ENCODE data around the gene ADAT1. TPM values are rescaled to one million over a fixed set of nuclear protein-coding genes. Genes with fewer than 3 reads are reported as not detected.

The ADAT1 gene
- total RNA-seq, 2 experiments from 2014 or later, result 46.7 to 47.6 TPM

GRCh38 chr16:75578212-75578611 is 44.9 kb downstream of the ADAT1 start:
- TF ChIP-seq CTCF (IDR thresholded peaks at IDR 0.05), result no peak
- POLR2A ChIA-PET, result no interaction called here
- Mint-ChIP-seq H3K27ac (no peak overlapping the region), H3K4me1 (ENCODE audit: low read depth) (peaks cover 24% of the 10 kb centered on the region), H3K9me3 (no peaks in the 10 kb centered on the region), H3K36me3 (ENCODE audit: low read depth) (peaks cover 67% of the 10 kb centered on the region), H3K4me3 (no peak overlapping the region), H3K27me3 (no peaks in the 10 kb centered on the region)
- Histone ChIP-seq H3K4me3 (ENCODE audit: low read length) (no peak overlapping the region), H3K9me3 (ENCODE audit: control insufficient read depth in 1 of 2, insufficient read depth in 1 of 2, low read length in 2 of 2) (no peaks in the 10 kb centered on the region), H3K36me3 (ENCODE audit: insufficient read depth, low read length) (peaks cover 63% of the 10 kb centered on the region), H3K27ac (ENCODE audit: low read depth in 1 of 2, low read length in 2 of 2) (no peak overlapping the region), H3K27me3 (ENCODE audit: control insufficient read depth in 1 of 2, insufficient read depth in 2 of 2, low read length in 2 of 2) (no peaks in the 10 kb centered on the region), H3K4me1 (ENCODE audit: insufficient read depth, low read length) (no peaks in the 10 kb centered on the region)
- intact Hi-C loops (cut with DNase I, micrococcal nuclease), result no loop called here
- DNase-seq (no peak), ATAC-seq (ENCODE audit: poor library complexity) (no peak)
- CTCF ChIA-PET, result interaction anchor here (1.4 to 1.9 kb wide), 2 partner anchors 14 to 61 kb away, joined by 4 to 8 read pairs; no protein-coding TSS in a partner anchor

GRCh38 chr16:75576384-75576811 is 46.7 kb downstream of the ADAT1 start:
- H3K27me3 ChIP-seq (ENCODE audit: control insufficient read depth in 1 of 2, insufficient read depth in 2 of 2, low read length in 2 of 2), result no peaks in the 10 kb centered on the region
- peaks cover 78% of the 10 kb centered on the region for H3K36me3 ChIP-seq (ENCODE audit: insufficient read depth, low read length)
- DNase-seq (no peak), ATAC-seq (ENCODE audit: poor library complexity) (no peak)
- Mint-ChIP-seq H3K27me3 (no peaks in the 10 kb centered on the region), H3K4me1 (ENCODE audit: low read depth) (peaks cover 36% of the 10 kb centered on the region), H3K36me3 (ENCODE audit: low read depth) (peaks cover 81% of the 10 kb centered on the region), H3K9me3 (no peaks in the 10 kb centered on the region), H3K4me3 (no peak overlapping the region), H3K27ac (no peak overlapping the region)
- no peak overlapping the region for H3K27ac ChIP-seq (ENCODE audit: low read depth in 1 of 2, low read length in 2 of 2)
- CTCF ChIA-PET, result interaction anchor here (0.7 to 1.9 kb wide), 3 partner anchors 12 to 59 kb away, joined by 3 to 4 read pairs (median 3); partner anchors contain the start of gene TMEM231
- intact Hi-C loops (cut with DNase I, micrococcal nuclease), result no loop called here
- H3K4me3 ChIP-seq (ENCODE audit: low read length), result no peak overlapping the region
- peaks cover 4% of the 10 kb centered on the region for H3K4me1 ChIP-seq (ENCODE audit: insufficient read depth, low read length)
- no peak for TF ChIP-seq CTCF (IDR thresholded peaks at IDR 0.05)
- H3K9me3 ChIP-seq (ENCODE audit: control insufficient read depth in 1 of 2, insufficient read depth in 1 of 2, low read length in 2 of 2), result no peaks in the 10 kb centered on the region
- POLR2A ChIA-PET, result interaction anchor here (1.1 to 2.3 kb wide), 2 partner anchors 9 to 46 kb away, joined by 4 to 10 read pairs; partner anchors contain the start of gene ADAT1

GRCh38 chr16:75575958-75576357 is 47.1 kb downstream of the ADAT1 start:
- Histone ChIP-seq H3K27ac (ENCODE audit: low read depth in 1 of 2, low read length in 2 of 2) (no peak overlapping the region), H3K27me3 (ENCODE audit: control insufficient read depth in 1 of 2, insufficient read depth in 2 of 2, low read length in 2 of 2) (no peaks in the 10 kb centered on the region), H3K4me1 (ENCODE audit: insufficient read depth, low read length) (peaks cover 4% of the 10 kb centered on the region), H3K4me3 (ENCODE audit: low read length) (no peak overlapping the region), H3K36me3 (ENCODE audit: insufficient read depth, low read length) (peaks cover 82% of the 10 kb centered on the region), H3K9me3 (ENCODE audit: control insufficient read depth in 1 of 2, insufficient read depth in 1 of 2, low read length in 2 of 2) (no peaks in the 10 kb centered on the region)
- POLR2A ChIA-PET, result interaction anchor here (2.3 kb wide), 1 partner anchor 46 kb away, joined by 10 read pairs; the partner anchor contains the start of gene ADAT1
- DNase-seq (no peak), ATAC-seq (ENCODE audit: poor library complexity) (no peak)
- Mint-ChIP-seq H3K27me3 (no peaks in the 10 kb centered on the region), H3K9me3 (no peaks in the 10 kb centered on the region), H3K27ac (no peak overlapping the region), H3K4me3 (no peak overlapping the region), H3K36me3 (ENCODE audit: low read depth) (peaks cover 85% of the 10 kb centered on the region), H3K4me1 (ENCODE audit: low read depth) (peaks cover 40% of the 10 kb centered on the region)
- CTCF ChIA-PET, result interaction anchor here (1.0 to 1.2 kb wide), 2 partner anchors 20 to 59 kb away, joined by 3 read pairs; partner anchors contain the start of gene TMEM231
- TF ChIP-seq CTCF (IDR thresholded peaks at IDR 0.05), result no peak
- intact Hi-C loops (cut with DNase I, micrococcal nuclease), result no loop called here
